HG03139 (cell line): ENCODE measurements around the gene MMP23B.
"Not testable (repeated sequence)": the region's sequence is repeated elsewhere in the genome, so short reads cannot be mapped to it uniquely, and the experiment has no call there.

Source experiments
- ATAC-seq: cut with Tn5 transposase; IDR thresholded peaks from one replicate; pipeline ENCODE4 v1.9.1; 2021; ENCODE audit not compliant: unreplicated experiment

The MMP23B gene

GRCh38 chr1:1631782-1632420, at the start of gene MMP23B:
TSS of gene MMP23B (plus strand) at chr1:1632173. CDS start at chr1:1632219, 46 bp downstream.
- ATAC-seq, result no peak

- ATAC-seq, result no peak
These were observed 49.2 kb upstream of the MMP23B start for GRCh38 chr1:1582585-1583346.

GRCh38 chr1:1583347-1584010, 48.5 kb upstream of the MMP23B start:
- ATAC-seq, result no peak

GRCh38 chr1:1591452-1591851, 40.5 kb upstream of the MMP23B start:
- ATAC-seq, result no peak

GRCh38 chr1:1593834-1594601, 38.0 kb upstream of the MMP23B start:
- ATAC-seq, result no peak

GRCh38 chr1:1594602-1595260, 37.2 kb upstream of the MMP23B start:
- ATAC-seq, result no peak

- not testable (repeated sequence) for ATAC-seq
These were observed 36.6 kb upstream of the MMP23B start for GRCh38 chr1:1595341-1595740.

- ATAC-seq, result no peak
These were observed 35.3 kb upstream of the MMP23B start for GRCh38 chr1:1596493-1597274.

GRCh38 chr1:1597275-1597930, 34.6 kb upstream of the MMP23B start:
- no peak for ATAC-seq

GRCh38 chr1:1598051-1598719, 33.8 kb upstream of the MMP23B start:
- ATAC-seq, result no peak

- no peak for ATAC-seq
These were observed 33.3 kb upstream of the MMP23B start for GRCh38 chr1:1598720-1599029.

GRCh38 chr1:1599030-1599934, 32.7 kb upstream of the MMP23B start:
- no peak for ATAC-seq

GRCh38 chr1:1599935-1600860, 31.8 kb upstream of the MMP23B start, which contains the start of gene FNDC10:
TSS of gene FNDC10 (minus strand) at chr1:1600135. CDS start at chr1:1600015, 120 bp downstream.
- no peak for ATAC-seq

GRCh38 chr1:1600861-1601563, 31.0 kb upstream of the MMP23B start:
- no peak for ATAC-seq

GRCh38 chr1:1601564-1602303, 30.2 kb upstream of the MMP23B start:
- ATAC-seq, result no peak
